Measurements from ENCODE around the gene GPC3.

- no peak for TF ChIP-seq EZH2 (IDR thresholded peaks at IDR 0.05)
- TF ChIP-seq CTCF (IDR thresholded peaks at IDR 0.05 in 2 of 3, conservative IDR thresholded peaks at IDR 0.05 in 1 of 3; ENCODE audit: borderline replicate concordance in 1 of 3, insufficient read depth in 1 of 3, low read depth in 2 of 3, low read length in 2 of 3) = no peak
- TF ChIP-seq TCF7L2 (IDR thresholded peaks at IDR 0.05; ENCODE audit: borderline replicate concordance, extremely low read depth, insufficient read depth, insufficient read length) = no peak
- TF ChIP-seq RAD21 (IDR thresholded peaks at IDR 0.05; ENCODE audit: low read depth) = no peak
- TF ChIP-seq EZH2phosphoT487 (IDR thresholded peaks at IDR 0.05; ENCODE audit: borderline replicate concordance) = no peak
- TF ChIP-seq FOSL1 (IDR thresholded peaks at IDR 0.05; ENCODE audit: low read depth) = no peak
Measured at GRCh38 chrX:133604801-133605200, 380.6 kb downstream of the GPC3 start.
